HG02981 (cell line): Measurements from ENCODE around the gene TIMM17A.

Experiments
- ATAC-seq: cut with Tn5 transposase; IDR thresholded peaks from one replicate; pipeline ENCODE4 v1.9.1; 2021; ENCODE audit warnings: mild to moderate bottlenecking, moderate library complexity; ENCODE audit not compliant: unreplicated experiment

TIMM17A gene

DNA sequence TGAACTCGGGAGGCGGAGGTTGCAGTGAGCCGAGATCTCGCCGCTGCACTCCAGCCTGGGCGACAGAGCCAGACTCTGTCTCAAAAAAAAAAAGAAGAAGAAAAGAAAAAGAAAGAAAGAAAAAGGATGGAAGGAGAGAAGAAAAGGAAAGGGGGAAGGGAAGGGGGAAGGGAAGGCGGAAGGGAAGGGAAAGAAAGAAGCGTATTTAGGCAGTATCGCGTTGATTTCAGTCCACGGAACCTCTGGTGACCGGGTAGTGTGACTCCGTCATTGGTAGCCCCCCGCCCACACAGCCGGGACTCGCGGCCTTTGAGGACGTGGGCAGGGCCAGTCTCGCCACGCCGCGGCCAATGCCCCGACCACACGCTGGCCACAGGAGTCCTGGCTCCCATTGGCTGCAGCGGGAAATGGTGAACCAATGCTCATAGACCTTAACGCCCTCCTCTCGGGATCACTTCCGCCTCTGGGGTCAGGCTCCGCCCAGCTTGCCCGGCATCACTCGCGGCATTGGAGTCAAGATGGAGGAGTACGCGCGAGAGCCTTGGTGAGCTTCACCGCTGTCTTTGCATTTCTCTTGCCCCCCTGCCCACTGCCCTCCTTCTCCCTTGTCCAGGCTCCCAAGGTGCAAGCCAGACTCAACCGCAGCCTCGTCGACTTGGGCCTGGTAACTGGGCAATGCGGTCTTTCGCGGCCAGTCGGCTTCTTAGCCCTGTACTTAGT, at the start of gene TIMM17A:
Gene TIMM17A, plus strand, starts transcription at position 495 of the 720 bp plus-strand sequence. Its CDS starts 24 bp downstream, at position 519.
- peak; percentile 98 for ATAC-seq

GRCh38 chr1:201906336-201906735, 49.0 kb upstream of the TIMM17A start:
- ATAC-seq: no peak

DNA sequence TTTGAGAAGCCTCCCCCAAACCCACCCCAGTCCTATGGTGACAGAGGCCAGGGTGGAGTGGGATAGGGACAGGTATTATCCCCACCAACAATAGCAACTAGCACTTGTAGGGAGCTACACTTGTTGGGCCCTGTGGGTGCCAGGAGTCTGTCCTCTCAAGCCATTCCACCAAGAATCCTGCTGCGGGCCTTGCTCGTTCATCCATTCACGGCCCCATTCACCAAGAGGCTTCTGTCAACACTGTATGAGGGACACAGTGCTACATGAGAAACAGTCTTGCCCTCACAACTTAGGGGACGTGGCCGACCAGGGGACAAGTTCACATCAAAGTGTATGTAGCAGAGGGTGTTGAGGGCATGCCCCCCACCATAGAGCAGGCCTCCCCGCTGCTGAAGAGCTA, 47.7 kb upstream of the TIMM17A start:
- no peak for ATAC-seq

DNA sequence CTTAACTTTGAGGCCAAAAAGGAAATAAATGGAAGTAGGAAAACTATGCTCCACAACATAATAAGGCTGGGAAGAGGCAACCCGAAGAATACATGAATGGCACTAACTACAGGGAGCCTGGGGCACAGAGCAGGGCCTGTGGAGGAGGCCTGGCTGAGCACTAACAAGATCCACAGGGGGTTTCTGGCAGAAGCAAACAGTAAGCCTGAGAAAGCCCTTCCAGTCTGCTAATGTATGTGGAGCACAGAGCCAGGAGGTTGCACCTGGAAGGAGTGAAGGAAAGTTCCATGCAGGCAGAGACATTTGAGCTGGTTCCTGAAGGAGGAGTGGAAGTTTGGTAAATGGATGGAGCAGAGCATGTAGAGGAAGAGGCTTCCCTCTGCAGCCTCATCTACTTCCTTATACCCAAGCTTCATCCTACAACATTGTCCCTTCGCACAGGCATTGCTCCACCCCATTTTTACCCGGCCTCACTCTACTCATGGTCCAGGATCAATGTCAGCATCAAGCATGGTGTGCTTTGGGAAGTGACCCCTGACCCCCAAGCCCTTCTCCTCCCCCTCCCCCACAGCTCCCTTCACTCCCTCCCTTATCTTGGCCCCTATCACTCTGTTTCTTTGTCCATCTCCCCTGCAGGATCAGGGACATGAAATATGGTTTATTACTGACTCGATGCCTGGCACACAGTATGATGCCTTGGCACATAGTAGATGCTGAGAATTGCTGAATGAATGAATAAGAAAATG, 43.3 kb upstream of the TIMM17A start:
- ATAC-seq: no peak

DNA sequence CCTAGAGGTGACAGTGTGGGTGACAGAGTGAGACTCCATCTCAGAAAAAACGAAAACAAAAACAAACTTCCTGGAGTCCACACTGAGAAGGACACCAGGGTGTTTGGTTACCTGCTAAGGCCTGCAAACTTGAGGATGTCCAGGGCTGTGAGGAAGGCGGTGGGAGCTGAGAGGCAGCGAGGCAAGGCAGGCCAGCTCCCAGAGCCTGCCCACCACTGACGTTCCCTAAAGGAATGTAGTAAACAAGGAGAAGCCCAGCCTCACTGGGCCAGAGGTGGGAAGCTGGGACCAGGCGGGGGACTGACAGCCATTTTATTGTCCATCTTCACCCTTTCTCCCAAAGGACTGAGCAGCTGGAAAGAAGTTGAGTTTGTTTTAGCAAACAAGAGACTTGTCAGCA, 42.5 kb upstream of the TIMM17A start:
- no peak for ATAC-seq

DNA sequence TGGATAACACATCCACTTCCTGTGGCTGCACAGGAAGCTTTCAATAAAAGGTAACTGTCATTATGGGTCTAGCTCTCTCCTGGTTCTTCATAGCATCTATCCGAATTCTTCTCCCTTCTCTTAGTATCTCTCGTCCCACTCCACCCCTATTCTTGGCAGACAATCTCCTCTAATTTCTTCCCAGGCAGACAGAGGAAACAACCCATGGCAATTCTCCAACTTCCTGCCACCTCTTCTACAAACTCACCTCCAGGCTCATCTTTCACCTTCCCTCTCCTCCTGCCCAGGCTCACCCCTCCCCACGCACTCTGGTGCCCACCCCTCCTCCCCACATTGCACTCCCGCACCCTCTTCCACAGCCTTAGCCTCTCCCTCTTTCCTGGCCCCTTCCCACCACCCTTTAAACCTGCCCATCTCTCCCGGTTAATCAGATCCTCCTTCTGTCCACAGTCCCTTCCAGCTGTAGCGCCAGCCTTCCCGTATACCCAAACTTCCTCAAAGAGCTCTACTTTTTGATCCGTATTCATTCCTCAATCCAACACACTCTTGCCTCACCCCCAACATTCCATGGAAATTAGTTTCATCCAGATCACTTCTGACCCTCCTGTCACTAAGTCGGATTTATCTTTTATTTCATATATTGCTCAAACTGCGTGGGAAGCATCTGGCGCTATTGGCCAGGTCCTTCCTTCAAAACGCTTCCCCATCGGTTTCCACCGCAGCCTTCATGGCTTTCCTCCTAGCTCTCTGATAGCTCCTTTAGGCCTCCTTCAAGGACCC, 40.7 kb upstream of the TIMM17A start:
- no peak for ATAC-seq

DNA sequence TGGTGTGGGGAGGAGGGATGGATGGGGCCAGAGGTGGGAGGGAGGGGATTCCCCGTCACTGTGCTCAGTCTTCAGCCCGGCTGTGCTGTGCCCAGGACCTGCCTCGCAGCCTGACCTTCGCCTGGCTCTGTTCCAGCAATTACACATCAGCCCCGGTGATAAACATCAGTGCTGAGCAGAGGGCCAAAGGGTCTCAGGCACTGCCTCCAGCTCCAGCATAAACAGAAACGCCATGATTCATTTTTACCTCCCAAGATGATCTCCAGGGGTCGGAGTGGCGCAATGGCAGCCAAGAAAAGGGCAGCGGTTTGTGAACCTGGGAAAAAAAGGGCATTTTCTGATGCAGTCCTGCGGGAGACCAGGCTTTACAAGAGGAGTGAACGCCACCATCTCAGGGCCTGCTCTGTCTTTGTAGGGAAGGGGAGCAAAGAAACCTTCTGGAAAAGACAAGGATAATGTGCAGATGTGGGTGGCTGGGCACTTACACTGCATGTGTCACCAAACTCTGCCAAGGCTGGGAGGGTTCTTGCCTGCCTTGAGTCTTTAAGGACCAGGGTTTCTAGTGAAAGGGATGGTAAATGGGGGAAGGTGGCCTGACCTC, 38.6 kb upstream of the TIMM17A start:
- no peak for ATAC-seq

- ATAC-seq: no peak
Observed at GRCh38 chr1:201917362-201918033, 37.8 kb upstream of the TIMM17A start.

GRCh38 chr1:201918343-201918742, 37.0 kb upstream of the TIMM17A start:
- ATAC-seq: no peak

- ATAC-seq: no peak
Observed at GRCh38 chr1:201921952-201922558, 33.2 kb upstream of the TIMM17A start.

DNA sequence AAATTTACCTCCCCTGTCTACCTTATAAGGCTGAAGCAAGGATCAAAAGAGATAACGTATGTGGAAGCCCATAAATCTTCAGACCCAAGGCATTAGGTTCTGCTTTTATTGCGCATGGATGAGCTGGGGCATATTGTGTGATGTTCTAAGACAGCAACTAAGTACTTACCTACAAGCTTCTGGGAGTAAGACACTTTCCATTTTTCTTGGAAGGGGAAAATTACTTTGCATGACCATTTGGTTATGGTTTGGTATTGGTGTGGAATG, 30.1 kb upstream of the TIMM17A start:
- ATAC-seq: no peak

GRCh38 chr1:201925981-201926645, 29.2 kb upstream of the TIMM17A start:
- ATAC-seq: no peak

DNA sequence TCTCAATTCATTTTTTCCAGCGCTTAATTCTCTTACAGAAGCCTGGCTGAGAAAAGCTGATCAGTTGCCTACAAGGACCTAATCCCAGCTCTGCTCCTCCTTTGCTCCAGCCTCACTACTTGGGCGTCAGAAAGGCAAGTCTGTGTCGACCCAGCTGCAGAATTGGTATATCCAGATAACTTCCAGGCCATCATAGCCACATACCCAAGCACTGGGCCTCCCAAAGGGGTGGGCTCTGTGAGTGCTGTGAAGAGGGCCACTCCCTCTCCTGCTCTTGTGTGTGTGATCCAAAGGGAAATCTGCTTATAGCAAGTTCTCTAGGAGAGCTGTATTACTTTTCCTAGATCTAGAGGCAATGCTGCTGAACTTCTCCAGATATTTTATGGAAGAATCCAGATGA, 27.0 kb upstream of the TIMM17A start:
- ATAC-seq: no peak

GRCh38 chr1:201930137-201930536, 25.2 kb upstream of the TIMM17A start:
- no peak for ATAC-seq

DNA sequence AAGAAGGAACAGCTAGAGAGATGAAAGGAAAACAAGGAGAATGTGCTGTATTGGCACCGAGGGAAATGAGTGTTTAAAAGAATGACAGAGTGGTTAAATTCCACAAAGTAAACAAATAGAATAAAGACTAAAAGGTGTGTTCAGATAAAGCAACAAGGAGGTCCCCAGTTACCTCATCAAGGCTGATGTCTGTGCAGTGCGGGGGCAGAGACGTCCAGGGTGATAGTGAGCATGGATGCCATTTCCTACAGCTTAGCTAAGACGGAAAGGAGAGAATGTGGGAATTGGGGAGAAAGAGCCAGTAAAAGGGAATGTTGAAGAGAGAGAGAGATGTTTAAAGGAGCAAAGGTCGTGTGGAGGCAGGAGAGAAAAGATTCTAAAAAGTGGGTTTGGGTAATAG, 24.5 kb upstream of the TIMM17A start:
- no peak for ATAC-seq

- ATAC-seq: no peak
Observed at GRCh38 chr1:201933840-201934430, 21.4 kb upstream of the TIMM17A start.

DNA sequence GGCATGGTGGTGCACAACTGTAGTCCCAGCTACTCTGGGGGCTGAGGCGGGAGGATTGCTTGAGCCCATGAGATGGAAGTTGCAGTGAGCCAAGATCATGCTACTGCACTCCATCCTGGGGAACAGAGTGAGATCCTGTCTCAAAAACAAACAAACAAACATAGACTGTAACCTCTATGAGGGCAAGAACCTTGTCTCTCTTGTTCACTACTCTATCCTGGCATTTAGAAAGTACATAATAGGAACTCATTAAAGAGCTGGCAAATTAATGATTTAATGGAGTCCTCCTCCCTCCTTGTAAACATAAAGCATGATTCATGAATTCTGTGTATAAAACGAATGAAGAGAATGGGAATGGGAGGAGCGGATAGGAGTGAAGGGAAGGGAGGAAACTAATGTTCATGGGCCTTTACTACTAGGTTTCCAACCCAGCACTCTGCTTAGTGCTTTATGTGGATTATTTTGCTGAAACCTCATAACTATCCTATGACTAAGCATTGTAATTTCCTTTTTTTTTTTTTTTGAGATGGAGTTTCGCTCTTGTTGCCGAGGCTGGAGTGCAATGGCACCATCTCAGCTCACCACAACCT, 17.6 kb upstream of the TIMM17A start:
- ATAC-seq: no peak

- ATAC-seq: no peak
Observed at GRCh38 chr1:201938440-201939035, 16.8 kb upstream of the TIMM17A start.

GRCh38 chr1:201939148-201939547, 16.2 kb upstream of the TIMM17A start:
- ATAC-seq: no peak
